HepG2 (cell line): ENCODE measurements around the gene CYB5B. TPM values are rescaled to one million over a fixed set of nuclear protein-coding genes. Genes with fewer than 3 reads are reported as not detected.

Experiments
- ATF7-NPFF ChIP-seq: sonication (generic); formaldehyde crosslinking; IDR thresholded peaks from 2 replicates; pipeline ENCODE4 v1.8.1; 2023; ENCODE audit warnings: mild to moderate bottlenecking, low read depth, missing genetic modification reagents, moderate library complexity
- HNRNPK ChIP-seq: fragments of 200-400 bp; formaldehyde crosslinking; IDR thresholded peaks from 2 replicates; pipeline ENCODE4 v1.6.1; 2018; ENCODE audit warnings: low read length, low read depth, moderate library complexity, mild to moderate bottlenecking; ENCODE audit not compliant: poor library complexity, severe bottlenecking
- NCOA1 ChIP-seq: sonication (generic); formaldehyde crosslinking; IDR thresholded peaks from 2 replicates; pipeline ENCODE4 v1.9.0; 2021; ENCODE audit warnings: missing genetic modification reagents
- NR2C2 ChIP-seq: sonication (generic); formaldehyde crosslinking; IDR thresholded peaks from 2 replicates; pipeline ENCODE4 v1.4.0; 2020; ENCODE audit warnings: missing genetic modification reagents, mild to moderate bottlenecking, moderate library complexity, borderline replicate concordance
- ZFP36 ChIP-seq: fragments of 150-350 bp; IDR thresholded peaks from 2 replicates; pipeline ENCODE4 v1.6.1; 2018; ENCODE audit warnings: borderline replicate concordance, low read length, low read depth; ENCODE audit not compliant: partially characterized antibody
- ZNF407 ChIP-seq: sonication (generic); formaldehyde crosslinking; IDR thresholded peaks from one replicate; pipeline ENCODE4 v1.5.1; 2020; ENCODE audit warnings: mild to moderate bottlenecking, missing genetic modification reagents; ENCODE audit errors: not compliant biosample characterization
- ZNF646 ChIP-seq: sonication (generic); formaldehyde crosslinking; IDR thresholded peaks from 2 replicates; pipeline ENCODE4 v1.9.0; 2021; ENCODE audit warnings: mild to moderate bottlenecking, missing genetic modification reagents
- ZNF737 ChIP-seq: sonication (generic); formaldehyde crosslinking; IDR thresholded peaks from 2 replicates; pipeline ENCODE4 v1.5.0; 2020; ENCODE audit warnings: missing genetic modification reagents, mild to moderate bottlenecking, borderline replicate concordance
- polyA plus RNA-seq, 8 experiments: library from polyadenylated mRNA; depleted of rRNA in 3 of 8; stranded (reverse) in 7 of 8; unstranded in 1 of 8; fragments of >200 nt; fragmentation: Illumina TruSeq in 4 of 8; extraction: Trizol in 4 of 8; gene quantifications; 2 replicates each; pipeline versions ENCODE4 v1.2.1 to v1.2.3, GENCODE V29; 2011 to 2016; ENCODE audit warnings: low read depth in 4 of 8, missing spikeins in 1 of 8, mixed read lengths in 1 of 8; ENCODE audit not compliant: insufficient read depth in 1 of 8
- total RNA-seq, 5 experiments: library from RNA; depleted of rRNA; stranded (reverse); fragments of >200 nt; fragmentation: Illumina TruSeq; extraction: Trizol; gene quantifications; 2 replicates each; pipeline ENCODE4 v1.2.3, GENCODE V29; 2016; ENCODE audit warnings: low read depth in 1 of 5

Gene CYB5B
- total and polyA plus RNA-seq, 2 of the 13 experiments (the other 11 are each of a cell fraction or from before 2014, with no cell fraction given), result 234 to 432 TPM

DNA sequence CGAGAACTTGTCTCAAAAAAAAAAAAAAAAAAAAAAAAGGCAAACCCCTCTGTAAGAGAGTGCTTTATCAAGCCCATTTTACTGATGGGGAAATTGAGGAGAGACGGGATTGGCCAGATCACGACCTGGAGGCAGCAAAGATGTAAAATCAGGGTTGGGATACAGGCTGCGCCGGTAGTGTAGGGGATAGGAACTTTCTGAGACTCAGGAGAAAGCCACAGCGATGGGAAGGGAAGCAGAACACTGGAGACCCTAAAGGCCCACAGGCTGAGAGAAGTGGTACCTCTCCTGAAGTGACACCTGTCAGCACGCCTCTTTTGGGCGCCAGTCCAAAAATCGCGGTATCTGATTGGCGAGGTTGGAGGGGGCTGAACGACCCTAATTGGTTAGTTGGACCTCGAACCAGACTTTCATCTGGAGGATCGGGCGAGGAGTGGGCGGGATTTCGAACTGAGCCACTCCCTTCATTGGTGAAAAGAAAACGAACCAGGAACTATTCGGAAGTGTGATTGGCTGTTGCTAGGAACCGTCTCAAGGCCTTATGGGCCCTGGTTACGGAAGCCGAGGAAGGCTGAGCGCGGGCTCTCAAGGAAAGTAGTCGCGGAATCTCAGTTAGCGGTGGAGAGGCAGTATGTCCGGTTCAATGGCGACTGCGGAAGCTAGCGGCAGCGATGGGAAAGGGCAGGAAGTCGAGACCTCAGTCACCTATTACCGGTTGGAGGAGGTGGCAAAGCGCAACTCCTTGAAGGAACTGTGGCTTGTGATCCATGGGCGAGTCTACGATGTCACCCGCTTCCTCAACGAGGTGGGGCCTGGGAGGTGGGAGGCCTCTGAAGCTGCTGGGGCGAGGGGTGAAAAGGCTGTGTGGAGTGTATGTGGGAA lies at the start of gene CYB5B (continued):
- TF ChIP-seq ZNF407 (CRISPR knock-in tag) (peak; percentile 67), ZNF737 (CRISPR knock-in tag) (no peak), ZFP36 (no peak), NR2C2 (CRISPR knock-in tag) (peak; percentile 70), HNRNPK (no peak), ZNF646 (CRISPR knock-in tag) (no peak), NCOA1 (CRISPR knock-in tag) (peak; percentile 91; the same call in 1 of the 2 replicates), ATF7-NPFF (CRISPR knock-in tag) (peak; percentile 75)
